ENCODE data around the gene PRG3.

GRCh38 chr11:57353852-57354251, 27.1 kb downstream of the PRG3 start:
- TF ChIP-seq POLR2A (IDR thresholded peaks at IDR 0.05; ENCODE audit: low read depth, low read length) (no peak), POLR2AphosphoS5 (IDR thresholded peaks at IDR 0.05; ENCODE audit: low read depth, low read length) (no peak), TAF1 (IDR thresholded peaks at IDR 0.05; ENCODE audit: borderline replicate concordance, low read depth, low read length) (no peak)

Data from GM12892 (cell line).